ENCODE measurements around the gene CCNJL.

DNA sequence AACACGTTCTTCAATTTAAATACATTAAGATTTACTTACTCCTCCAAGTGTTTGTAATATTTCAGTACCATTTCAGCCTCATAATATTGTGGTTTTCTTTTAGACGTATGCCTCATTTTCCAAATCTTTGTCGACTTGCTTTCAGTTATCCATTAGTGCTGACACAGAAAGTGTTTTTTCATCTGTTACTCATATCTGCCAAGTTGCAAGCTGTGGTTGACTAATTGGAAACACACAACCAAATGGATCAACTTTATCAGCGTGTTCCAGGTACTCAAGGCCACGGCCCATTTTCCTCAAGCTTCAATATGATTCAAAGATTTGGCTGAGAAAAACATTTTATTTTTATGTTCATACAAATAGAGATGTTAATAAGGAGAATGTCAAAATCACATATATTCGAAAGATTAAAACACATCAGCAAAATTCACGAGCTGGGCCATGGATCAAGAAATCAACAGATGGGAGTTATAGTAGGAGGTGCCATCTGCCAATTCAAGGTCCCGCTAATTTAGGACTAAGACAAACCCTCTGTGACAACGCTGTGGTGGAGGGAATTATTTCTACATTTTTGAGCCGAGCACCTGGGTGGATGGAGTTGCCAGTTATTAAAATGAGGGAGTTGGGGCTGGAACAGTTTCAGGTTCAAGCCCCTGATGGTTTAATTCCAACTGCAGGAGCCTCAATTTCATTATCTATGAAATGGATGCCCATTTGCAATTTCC lies 27.2 kb upstream of the CCNJL start:
- no peak for TF ChIP-seq EP300 (IDR thresholded peaks at IDR 0.05)
- TF ChIP-seq POLR2A (IDR thresholded peaks at IDR 0.05), result no peak
- TF ChIP-seq, protein P1, sequence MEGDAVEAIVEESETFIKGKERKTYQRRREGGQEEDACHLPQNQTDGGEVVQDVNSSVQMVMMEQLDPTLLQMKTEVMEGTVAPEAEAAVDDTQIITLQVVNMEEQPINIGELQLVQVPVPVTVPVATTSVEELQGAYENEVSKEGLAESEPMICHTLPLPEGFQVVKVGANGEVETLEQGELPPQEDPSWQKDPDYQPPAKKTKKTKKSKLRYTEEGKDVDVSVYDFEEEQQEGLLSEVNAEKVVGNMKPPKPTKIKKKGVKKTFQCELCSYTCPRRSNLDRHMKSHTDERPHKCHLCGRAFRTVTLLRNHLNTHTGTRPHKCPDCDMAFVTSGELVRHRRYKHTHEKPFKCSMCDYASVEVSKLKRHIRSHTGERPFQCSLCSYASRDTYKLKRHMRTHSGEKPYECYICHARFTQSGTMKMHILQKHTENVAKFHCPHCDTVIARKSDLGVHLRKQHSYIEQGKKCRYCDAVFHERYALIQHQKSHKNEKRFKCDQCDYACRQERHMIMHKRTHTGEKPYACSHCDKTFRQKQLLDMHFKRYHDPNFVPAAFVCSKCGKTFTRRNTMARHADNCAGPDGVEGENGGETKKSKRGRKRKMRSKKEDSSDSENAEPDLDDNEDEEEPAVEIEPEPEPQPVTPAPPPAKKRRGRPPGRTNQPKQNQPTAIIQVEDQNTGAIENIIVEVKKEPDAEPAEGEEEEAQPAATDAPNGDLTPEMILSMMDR (IDR thresholded peaks at IDR 0.05), result no peak

Data from sigmoid colon (tissue), 4 donors.